Transverse colon (tissue), 4 donors: ENCODE results near the gene DPY19L1.
"Not testable (repeated sequence)": the region's sequence is repeated elsewhere in the genome, so short reads cannot be mapped to it uniquely, and the experiment has no call there.

ENCODE experiments used
- CTCF ChIP-seq, 5 experiments: fragments of 200-600 bp in 3 of 5; fragments of 450-650 bp in 2 of 5; sonication (generic) in 3 of 5; IDR thresholded peaks; 1 replicate in 2 of 5; 2 replicates in 3 of 5; pipeline ENCODE4 v1.5.1; 2016 to 2017; ENCODE audit warnings: antibody characterized with exemption in 5 of 5, inconsistent platforms in 3 of 5, mild to moderate bottlenecking in 2 of 5, moderate library complexity in 1 of 5
- EP300 ChIP-seq: sonication (generic); formaldehyde crosslinking; IDR thresholded peaks from one replicate; pipeline ENCODE4 v1.6.1; 2017; ENCODE audit warnings: antibody characterized with exemption, low read depth
- POLR2A ChIP-seq: fragments of 450-650 bp; IDR thresholded peaks from one replicate; pipeline ENCODE4 v1.6.1; 2016; ENCODE audit warnings: antibody characterized with exemption, mild to moderate bottlenecking, moderate library complexity
- POLR2AphosphoS5 ChIP-seq, 3 donors: sonication (generic); formaldehyde crosslinking; IDR thresholded peaks; one replicate each; pipeline ENCODE4 v1.6.1; 2016; ENCODE audit warnings: antibody characterized with exemption in 3 of 3

- not testable (repeated sequence) for TF ChIP-seq CTCF (IDR thresholded peaks at IDR 0.05); POLR2AphosphoS5 (IDR thresholded peaks at IDR 0.05); POLR2A; EP300
Observed at GRCh38 chr7:34979124-34979523, 58.2 kb downstream of the DPY19L1 start.
